ENCODE data around the gene C4BPA.

- TF ChIP-seq CHD2 (IDR thresholded peaks at IDR 0.05; ENCODE audit: low read length, partially characterized antibody): no peak
- TF ChIP-seq, protein P1, sequence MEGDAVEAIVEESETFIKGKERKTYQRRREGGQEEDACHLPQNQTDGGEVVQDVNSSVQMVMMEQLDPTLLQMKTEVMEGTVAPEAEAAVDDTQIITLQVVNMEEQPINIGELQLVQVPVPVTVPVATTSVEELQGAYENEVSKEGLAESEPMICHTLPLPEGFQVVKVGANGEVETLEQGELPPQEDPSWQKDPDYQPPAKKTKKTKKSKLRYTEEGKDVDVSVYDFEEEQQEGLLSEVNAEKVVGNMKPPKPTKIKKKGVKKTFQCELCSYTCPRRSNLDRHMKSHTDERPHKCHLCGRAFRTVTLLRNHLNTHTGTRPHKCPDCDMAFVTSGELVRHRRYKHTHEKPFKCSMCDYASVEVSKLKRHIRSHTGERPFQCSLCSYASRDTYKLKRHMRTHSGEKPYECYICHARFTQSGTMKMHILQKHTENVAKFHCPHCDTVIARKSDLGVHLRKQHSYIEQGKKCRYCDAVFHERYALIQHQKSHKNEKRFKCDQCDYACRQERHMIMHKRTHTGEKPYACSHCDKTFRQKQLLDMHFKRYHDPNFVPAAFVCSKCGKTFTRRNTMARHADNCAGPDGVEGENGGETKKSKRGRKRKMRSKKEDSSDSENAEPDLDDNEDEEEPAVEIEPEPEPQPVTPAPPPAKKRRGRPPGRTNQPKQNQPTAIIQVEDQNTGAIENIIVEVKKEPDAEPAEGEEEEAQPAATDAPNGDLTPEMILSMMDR (IDR thresholded peaks at IDR 0.05): no peak
- no peak for TF ChIP-seq KDM5A (IDR thresholded peaks at IDR 0.05)
- no peak for TF ChIP-seq MAFK (IDR thresholded peaks at IDR 0.05; ENCODE audit: partially characterized antibody)
- no peak for TF ChIP-seq RAD21 (conservative IDR thresholded peaks at IDR 0.05 in 1 of 2, IDR thresholded peaks at IDR 0.05 in 1 of 2)
- no peak for TF ChIP-seq POLR2AphosphoS2 (conservative IDR thresholded peaks at IDR 0.05; ENCODE audit: low read length)
- TF ChIP-seq, protein P2, sequence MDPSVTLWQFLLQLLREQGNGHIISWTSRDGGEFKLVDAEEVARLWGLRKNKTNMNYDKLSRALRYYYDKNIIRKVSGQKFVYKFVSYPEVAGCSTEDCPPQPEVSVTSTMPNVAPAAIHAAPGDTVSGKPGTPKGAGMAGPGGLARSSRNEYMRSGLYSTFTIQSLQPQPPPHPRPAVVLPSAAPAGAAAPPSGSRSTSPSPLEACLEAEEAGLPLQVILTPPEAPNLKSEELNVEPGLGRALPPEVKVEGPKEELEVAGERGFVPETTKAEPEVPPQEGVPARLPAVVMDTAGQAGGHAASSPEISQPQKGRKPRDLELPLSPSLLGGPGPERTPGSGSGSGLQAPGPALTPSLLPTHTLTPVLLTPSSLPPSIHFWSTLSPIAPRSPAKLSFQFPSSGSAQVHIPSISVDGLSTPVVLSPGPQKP (IDR thresholded peaks at IDR 0.05; ENCODE audit: low read depth, low read length): no peak
- no peak for TF ChIP-seq ZSCAN20 (CRISPR knock-in tag; IDR thresholded peaks at IDR 0.05)
- TF ChIP-seq POLR2A (IDR thresholded peaks at IDR 0.05; ENCODE audit: low read length): no peak
- TF ChIP-seq, protein P3, sequence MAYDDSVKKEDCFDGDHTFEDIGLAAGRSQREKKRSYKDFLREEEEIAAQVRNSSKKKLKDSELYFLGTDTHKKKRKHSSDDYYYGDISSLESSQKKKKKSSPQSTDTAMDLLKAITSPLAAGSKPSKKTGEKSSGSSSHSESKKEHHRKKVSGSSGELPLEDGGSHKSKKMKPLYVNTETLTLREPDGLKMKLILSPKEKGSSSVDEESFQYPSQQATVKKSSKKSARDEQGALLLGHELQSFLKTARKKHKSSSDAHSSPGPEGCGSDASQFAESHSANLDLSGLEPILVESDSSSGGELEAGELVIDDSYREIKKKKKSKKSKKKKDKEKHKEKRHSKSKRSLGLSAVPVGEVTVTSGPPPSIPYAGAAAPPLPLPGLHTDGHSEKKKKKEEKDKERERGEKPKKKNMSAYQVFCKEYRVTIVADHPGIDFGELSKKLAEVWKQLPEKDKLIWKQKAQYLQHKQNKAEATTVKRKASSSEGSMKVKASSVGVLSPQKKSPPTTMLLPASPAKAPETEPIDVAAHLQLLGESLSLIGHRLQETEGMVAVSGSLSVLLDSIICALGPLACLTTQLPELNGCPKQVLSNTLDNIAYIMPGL (CRISPR knock-in tag; IDR thresholded peaks at IDR 0.05; ENCODE audit: borderline replicate concordance): no peak
- no peak for TF ChIP-seq MAZ (IDR thresholded peaks at IDR 0.05; ENCODE audit: borderline replicate concordance, low read depth, low read length)
- TF ChIP-seq EHMT2 (IDR thresholded peaks at IDR 0.05; ENCODE audit: low read depth): no peak
- TF ChIP-seq KDM1A (IDR thresholded peaks at IDR 0.05; ENCODE audit: low read depth): no peak
- TF ChIP-seq JUN (IDR thresholded peaks at IDR 0.05): no peak
Measured at GRCh38 chr1:207172885-207173284, 68.9 kb downstream of the C4BPA start.
